BJ (cell line): ENCODE data around the gene ATG12. TPM values are rescaled to one million over a fixed set of nuclear protein-coding genes. Genes with fewer than 3 reads are reported as not detected.
"Not testable (repeated sequence)": the region's sequence is repeated elsewhere in the genome, so short reads cannot be mapped to it uniquely, and the experiment has no call there.

Source experiments
- CTCF ChIA-PET: fragments of 350-600 bp; formaldehyde crosslinking; extraction: SDS; loops from one replicate; lab custom pipeline; 2021; ENCODE audit warnings: antibody characterized with exemption, inconsistent platforms; lab: Yijun Ruan, JAX
- POLR2A ChIA-PET: fragments of 300-600 bp; sonication (Branson Sonifier 250); formaldehyde crosslinking; extraction: SDS; loops from one replicate; lab custom pipeline; 2021; ENCODE audit warnings: antibody characterized with exemption; lab: Charles Lee
- DNase-seq: peaks from one replicate; pipeline ENCODE4 v3.0.0-alpha.2; 2011; ENCODE audit warnings: low read depth
- H3K27me3 ChIP-seq: 2 replicates; pipeline ENCODE4 v1.6.0; 2011; ENCODE audit warnings: low read length; ENCODE audit not compliant: control insufficient read depth, insufficient read depth
- H3K36me3 ChIP-seq: 2 replicates; pipeline ENCODE4 v1.5.1; 2011; ENCODE audit warnings: low read length; ENCODE audit not compliant: control insufficient read depth, insufficient read depth
- H3K4me3 ChIP-seq: 2 replicates; pipeline ENCODE4 v1.5.1; 2011; ENCODE audit warnings: low read depth, mild to moderate bottlenecking, control low read depth, low read length
- CTCF ChIP-seq: IDR thresholded peaks from 2 replicates; pipeline ENCODE4 v1.5.1; 2011; ENCODE audit warnings: low read depth, mild to moderate bottlenecking, control low read depth, inconsistent platforms, low read length, moderate library complexity; ENCODE audit not compliant: insufficient read depth
- polyA plus RNA-seq: library from polyadenylated mRNA; depleted of rRNA; stranded (reverse); fragments of >200 nt; gene quantifications from 2 replicates; pipeline ENCODE4 v1.2.3, GENCODE V29; 2011

Gene ATG12
- polyA plus RNA-seq, 1 experiment: 34.6 TPM

DNA sequence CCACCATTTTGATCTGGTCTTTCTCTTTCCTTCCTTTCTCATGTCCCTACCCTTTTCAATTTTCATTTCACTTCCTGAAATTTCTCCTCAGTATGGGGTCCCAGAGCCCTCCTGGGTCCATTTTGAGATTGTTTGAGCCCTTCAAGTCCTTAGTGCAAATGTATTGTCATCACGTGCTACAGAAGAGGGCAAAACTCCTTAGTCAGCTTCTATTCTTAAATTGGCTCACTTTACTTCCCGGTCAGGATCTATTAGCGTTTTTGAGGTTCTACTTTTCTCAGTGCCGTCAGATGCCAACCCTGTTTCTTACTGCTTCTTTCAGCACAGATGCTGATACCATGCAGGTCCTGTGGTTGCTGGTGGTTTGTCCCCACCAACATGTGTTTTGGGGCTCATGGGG, 5.9 kb downstream of the ATG12 start:
- DNase-seq: no peak
- ChIA-PET POLR2A (no interaction called here), CTCF (interaction anchor here (0.7 to 1.0 kb wide), 5 partner anchors 63 to 246 kb away, joined by 3 to 5 read pairs (median 3); no protein-coding TSS in a partner anchor)
- H3K4me3 ChIP-seq: no peak overlapping the region
- TF ChIP-seq CTCF: no peak
- H3K36me3 ChIP-seq: peaks cover 5% of the 10 kb centered on the region
- no peaks in the 10 kb centered on the region for H3K27me3 ChIP-seq

GRCh38 chr5:115831163-115831768, 10.1 kb downstream of the ATG12 start:
- H3K27me3 ChIP-seq: no peaks in the 10 kb centered on the region
- TF ChIP-seq CTCF: peak; percentile 77
- peaks cover 5% of the 10 kb centered on the region for H3K36me3 ChIP-seq
- ChIA-PET POLR2A (interaction anchor here (0.7 kb wide), 1 partner anchor 196 kb away, joined by 4 read pairs; no protein-coding TSS in a partner anchor), CTCF (interaction anchor here (0.6 to 2.3 kb wide), 10 partner anchors 9 to 770 kb away, joined by 3 to 15 read pairs (median 3); partner anchors contain the start of gene CDO1)
- no peak overlapping the region for H3K4me3 ChIP-seq
- no peak for DNase-seq

GRCh38 chr5:115829913-115830312, 11.5 kb downstream of the ATG12 start:
- TF ChIP-seq CTCF: no peak
- Histone ChIP-seq H3K27me3 (no peaks in the 10 kb centered on the region), H3K4me3 (no peak overlapping the region), H3K36me3 (peaks cover 4% of the 10 kb centered on the region)
- POLR2A ChIA-PET: no interaction called here
- CTCF ChIA-PET: no interaction called here
- no peak for DNase-seq

DNA sequence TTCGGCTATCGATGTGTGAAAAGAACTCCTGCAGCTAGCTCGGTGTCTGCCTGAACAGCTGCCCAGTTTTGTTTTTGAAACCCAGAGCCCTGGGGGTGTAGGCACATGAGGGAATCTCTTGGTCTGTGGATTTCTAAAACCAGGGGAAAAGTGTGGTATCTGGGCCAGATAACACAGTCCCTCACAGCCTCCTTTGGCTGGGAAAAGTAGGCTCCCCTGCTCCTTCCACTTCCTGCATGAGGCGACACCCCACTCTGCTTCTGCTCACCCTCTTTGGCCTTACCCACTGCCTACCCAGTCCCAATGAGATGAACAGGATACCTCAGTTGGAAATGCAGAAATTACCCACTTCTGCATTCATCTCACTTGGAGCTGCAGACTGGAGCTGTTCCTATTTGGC, 15.4 kb downstream of the ATG12 start:
- no peak for TF ChIP-seq CTCF
- Histone ChIP-seq H3K27me3 (no peaks in the 10 kb centered on the region), H3K4me3 (no peak overlapping the region), H3K36me3 (no peaks in the 10 kb centered on the region)
- DNase-seq: no peak
- ChIA-PET CTCF (interaction anchor here (0.6 to 1.5 kb wide), 3 partner anchors 13 to 214 kb away, joined by 3 to 6 read pairs (median 3); no protein-coding TSS in a partner anchor), POLR2A (no interaction called here)

DNA sequence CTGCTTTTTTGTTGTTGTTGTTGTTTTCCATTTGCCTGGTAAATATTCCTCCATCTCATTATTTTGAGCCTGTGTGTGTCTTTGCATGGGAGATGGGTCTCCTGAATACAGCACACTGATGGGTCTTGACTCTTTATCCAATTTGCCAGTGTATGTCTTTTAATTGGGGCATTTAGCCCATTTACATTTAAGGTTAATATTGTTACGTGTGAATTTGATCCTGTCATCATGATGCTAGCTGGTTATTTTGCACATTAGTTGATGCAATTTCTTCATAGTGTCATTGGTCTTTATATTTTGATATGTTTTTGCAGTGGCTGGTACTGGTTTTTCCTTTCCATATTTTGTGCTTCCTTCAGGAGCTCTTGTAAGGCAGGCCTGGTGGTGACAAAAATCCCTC, 16.4 kb downstream of the ATG12 start:
- H3K36me3 ChIP-seq, H3K27me3 ChIP-seq, CTCF ChIA-PET, H3K4me3 ChIP-seq, DNase-seq: not testable (repeated sequence)
- POLR2A ChIA-PET: interaction anchor here (0.7 kb wide), 1 partner anchor 591 kb away, joined by 4 read pairs; no protein-coding TSS in a partner anchor

- CTCF ChIA-PET: interaction anchor here (1.2 kb wide), 1 partner anchor 10 kb away, joined by 3 read pairs; no protein-coding TSS in a partner anchor
- Histone ChIP-seq H3K36me3 (no peaks in the 10 kb centered on the region), H3K27me3 (peaks cover 3% of the 10 kb centered on the region; the same call in 1 of the 2 replicates), H3K4me3 (no peak overlapping the region)
- POLR2A ChIA-PET: no interaction called here
- no peak for TF ChIP-seq CTCF
- DNase-seq: no peak
Observed at GRCh38 chr5:115820846-115821245, 20.5 kb downstream of the ATG12 start.
